Activated gamma-delta T cell treated with anti-CD3 and anti-CD28 coated beads, Interleukin-2, amount 50 U/mL, for 16 hours (primary cell): ENCODE measurements around the gene TMEM72.

Experiments
- DNase-seq: peaks from one replicate; pipeline ENCODE4 v3.0.0-alpha.2; 2020; ENCODE audit warnings: low read depth

The TMEM72 gene

GRCh38 chr10:44920252-44920651, 9.1 kb downstream of the TMEM72 start:
- no peak for DNase-seq

DNA sequence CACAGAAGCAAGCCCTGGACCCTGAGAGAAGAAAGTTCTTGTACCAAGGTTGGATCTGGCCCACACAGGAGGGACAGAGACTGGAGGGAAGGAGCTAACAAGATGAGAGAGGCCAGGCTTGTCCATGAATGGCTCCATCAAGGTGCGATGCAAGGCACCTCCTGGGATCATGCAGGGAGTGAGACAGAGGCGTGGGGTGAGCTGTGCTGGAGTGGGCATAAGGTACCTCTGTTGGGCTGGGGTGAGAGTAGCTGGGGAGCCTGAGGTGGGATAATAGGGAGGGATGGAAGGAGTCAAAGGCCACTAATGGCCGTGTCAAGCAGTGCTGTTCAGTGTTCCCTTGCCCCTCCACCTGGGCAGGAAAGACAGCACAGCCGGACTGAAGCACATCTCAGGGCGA, 9.9 kb downstream of the TMEM72 start:
- DNase-seq, result no peak

DNA sequence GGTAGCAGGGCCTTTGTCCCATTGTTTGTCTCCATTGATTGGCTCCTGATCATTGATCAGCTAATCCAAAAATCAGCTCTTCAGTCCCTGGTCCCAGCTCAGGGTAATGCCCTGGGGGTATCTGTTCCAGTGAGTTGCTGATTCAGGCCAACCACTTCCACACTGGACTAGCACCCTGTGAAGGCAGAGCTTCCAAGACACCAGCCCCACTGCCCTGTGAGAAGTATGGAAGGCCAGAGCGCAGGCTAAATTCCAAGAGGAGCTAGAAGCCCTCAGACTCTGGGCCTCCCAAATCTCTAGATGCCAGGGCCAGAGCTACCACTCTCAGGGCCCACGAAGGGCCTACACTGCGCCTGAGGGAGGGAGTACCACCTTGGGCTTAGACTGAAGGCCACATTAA, 10.4 kb downstream of the TMEM72 start:
- no peak for DNase-seq

DNA sequence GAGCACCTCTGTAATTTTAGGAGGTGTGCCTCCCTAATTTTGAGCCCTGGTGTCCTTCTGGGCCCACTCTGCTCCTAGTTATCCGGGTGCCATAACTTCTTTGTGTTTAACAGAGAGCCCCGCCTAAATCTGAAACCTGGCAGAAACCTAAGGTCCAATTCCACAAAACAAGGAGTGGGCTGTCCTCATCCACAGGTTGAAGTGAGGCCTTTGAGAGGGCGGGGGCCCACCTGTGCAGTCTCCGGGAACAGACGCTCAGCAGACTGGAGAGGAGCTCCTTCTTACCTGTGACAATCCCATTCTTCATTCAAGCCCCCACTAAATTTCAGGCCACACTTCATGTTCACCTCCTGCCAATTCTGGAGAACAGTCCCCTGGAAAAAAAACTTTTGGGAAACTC, 10.9 kb downstream of the TMEM72 start:
- no peak for DNase-seq

DNA sequence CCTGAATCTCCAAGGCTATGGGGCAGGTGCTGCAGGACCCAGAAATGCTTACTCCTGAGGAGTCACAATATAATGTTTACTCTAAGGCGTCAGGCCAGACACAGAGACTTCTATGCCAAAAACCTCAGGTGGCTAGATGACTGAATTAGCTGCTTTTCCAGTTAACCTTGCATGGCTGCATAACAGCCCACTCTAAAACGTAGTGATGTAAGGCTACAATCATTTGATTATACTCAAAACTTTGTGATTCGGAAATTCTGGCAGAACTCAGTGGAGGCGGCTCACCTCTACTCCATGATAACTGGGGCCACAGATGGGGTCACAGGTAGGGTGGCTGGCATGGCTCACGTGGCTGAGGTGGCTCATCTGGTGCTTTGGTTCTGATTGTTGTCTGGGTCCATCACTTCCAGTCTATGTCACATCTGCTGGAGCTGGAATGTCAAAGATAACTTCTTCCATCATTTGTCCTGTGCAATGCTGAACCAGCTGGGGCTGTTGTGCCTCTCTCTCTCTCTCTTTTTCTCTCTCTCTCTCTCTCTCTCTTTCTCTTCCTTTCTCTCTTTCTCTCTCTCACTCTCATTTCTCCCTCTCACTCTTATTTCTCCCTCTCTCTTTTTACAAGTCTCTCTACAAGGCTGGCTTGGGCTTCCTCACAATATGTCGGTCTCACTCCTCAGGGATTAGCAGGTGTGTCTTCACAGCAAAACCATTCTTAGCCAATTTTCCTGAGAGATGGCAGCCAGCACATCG, 11.8 kb downstream of the TMEM72 start:
- DNase-seq, result no peak

- DNase-seq, result no peak
These were observed 12.5 kb downstream of the TMEM72 start for GRCh38 chr10:44923611-44924010.

DNA sequence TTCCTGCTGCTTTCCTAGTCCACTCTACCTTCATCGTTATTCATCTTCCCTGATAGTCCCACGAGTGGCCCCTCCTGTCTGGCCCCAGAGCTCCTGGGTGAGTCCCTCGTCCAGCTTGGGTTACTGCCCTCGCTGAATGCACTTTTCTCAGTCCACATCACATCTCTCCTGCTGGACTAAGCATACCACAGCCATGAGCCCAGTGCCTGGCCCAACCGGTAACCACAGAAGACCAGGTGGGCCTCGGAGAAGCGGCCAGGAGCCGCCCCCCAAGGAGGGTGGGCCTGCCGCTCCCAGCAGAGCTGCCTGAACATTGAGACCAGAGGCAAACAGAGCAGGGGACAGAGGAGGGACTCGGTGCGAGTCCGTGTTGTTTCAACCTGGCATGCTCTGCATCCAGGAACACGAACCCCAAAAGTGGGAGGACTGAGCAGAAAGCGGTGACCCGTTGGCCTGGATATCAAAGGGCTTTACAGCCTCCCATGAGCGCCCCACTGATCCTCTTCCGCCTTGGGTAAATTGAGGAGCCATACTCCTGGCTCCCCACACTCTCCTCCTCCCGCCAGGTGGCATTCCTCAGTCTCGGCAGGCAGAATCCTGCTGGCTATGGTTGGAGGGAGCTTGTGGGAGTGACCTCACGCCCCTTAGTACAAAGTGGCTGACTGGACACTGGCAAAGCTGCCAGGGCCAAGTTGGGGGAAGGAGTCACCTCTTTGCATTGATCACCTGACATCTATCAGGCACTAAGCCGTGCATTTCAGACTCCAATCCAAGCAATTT, 13.3 kb downstream of the TMEM72 start:
- DNase-seq, result no peak

DNA sequence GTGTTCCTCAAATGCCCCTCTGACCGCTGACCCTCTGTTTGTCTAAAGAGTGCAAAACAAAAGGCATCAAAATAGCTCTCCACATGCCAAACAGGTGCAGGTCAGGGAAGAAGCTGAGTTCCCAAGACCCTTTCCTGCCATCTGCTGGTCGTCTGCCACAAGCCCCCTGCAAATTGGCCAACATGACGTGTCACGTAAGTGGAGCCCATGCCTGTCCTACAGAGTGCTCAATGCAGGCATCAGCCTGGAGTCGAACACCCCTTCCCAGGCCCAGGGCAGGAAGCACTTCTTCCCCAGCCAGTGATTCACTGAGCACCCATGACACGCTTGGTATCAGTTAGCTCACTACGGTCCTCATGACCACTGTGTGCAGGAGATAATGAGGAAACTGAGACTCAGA, 14.1 kb downstream of the TMEM72 start:
- DNase-seq, result no peak

DNA sequence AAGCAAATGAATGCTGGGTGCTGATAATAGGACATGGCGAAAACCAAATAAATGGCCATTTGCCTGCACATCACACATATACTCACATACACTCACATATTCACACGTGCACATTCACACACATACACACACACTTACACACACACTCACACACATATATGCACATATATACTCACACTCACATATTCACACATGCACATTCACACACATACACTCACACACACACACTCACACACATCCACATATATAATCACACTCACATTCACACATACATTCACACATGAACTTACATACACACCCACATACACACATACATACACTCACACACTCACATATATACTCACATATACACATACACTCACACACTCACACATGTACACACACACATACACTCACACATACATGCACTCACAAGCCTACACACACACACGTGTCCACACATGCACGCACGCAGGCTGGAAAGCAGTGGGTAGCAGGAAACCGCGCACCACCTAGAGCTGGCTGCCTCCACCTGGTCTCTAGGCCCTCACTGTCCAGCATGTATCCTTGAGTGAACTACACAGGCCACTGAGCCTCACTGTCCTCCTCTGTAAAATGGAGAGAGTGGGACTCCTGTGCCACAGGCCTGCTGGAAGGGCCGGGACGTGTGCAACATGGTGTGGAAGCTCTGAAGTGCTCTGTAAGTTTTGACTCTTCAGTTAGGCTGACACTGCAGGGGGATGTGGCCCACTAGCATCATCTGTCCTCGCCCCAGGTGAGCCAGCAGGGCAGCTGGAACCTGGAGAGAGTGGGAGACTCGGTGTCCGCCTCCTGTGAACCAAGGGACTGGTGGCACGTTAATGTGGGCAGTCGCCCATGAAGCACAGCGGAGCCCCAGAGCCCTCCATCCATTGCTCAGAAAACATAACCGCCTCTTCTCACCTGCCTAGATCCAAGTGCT, 14.9 kb downstream of the TMEM72 start:
- DNase-seq, result no peak

GRCh38 chr10:44926751-44927351, 15.7 kb downstream of the TMEM72 start:
- no peak for DNase-seq

- no peak for DNase-seq
These were observed 16.2 kb downstream of the TMEM72 start for GRCh38 chr10:44927352-44927751.

- no peak for DNase-seq
These were observed 17.3 kb downstream of the TMEM72 start for GRCh38 chr10:44928462-44928861.

DNA sequence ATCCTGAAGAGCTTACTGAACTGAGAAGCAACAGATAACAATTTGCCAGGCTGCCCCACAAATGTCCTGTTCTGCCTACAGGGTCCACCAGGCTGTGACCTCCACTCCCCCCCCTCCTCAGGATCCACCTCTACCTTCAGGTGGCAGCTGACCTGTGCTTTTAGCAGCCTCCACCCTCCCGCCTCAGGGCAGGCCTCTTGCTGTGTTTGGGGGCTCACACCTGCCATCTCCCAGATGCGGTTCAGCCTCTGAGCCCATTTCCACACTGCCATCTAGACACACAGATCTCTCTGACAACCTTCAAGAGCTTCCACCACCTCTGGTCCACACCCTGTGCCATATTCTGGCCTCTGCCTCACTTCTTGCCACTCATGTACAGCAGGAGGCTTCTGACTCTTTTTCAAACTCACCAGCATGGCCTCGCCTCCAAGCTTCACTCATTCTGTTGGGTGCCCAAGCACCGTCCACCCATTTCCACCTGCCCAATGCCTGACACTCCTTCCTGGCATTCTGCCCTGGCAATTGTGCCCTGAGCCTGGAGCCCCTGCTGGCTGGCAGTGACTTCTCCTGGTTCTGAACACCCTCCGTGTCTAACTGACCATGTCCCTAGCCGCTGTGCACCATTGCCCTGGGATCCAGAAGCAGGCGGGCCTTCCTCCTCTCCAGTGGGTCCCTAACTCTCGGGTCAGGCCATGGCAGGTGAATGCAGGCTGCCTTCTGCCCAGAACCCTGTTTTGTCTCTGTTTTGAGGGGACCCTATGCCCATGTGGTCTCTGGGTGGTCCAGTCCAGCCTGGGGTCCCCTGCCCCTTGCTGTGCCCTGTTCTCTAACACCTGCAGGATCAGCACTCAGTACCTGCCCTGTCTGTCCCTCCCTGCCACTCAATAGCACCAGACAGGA, 18.5 kb downstream of the TMEM72 start:
- DNase-seq, result no peak

GRCh38 chr10:44930904-44931620, 19.9 kb downstream of the TMEM72 start:
- DNase-seq, result no peak

GRCh38 chr10:44931621-44932516, 20.7 kb downstream of the TMEM72 start:
- no peak for DNase-seq

DNA sequence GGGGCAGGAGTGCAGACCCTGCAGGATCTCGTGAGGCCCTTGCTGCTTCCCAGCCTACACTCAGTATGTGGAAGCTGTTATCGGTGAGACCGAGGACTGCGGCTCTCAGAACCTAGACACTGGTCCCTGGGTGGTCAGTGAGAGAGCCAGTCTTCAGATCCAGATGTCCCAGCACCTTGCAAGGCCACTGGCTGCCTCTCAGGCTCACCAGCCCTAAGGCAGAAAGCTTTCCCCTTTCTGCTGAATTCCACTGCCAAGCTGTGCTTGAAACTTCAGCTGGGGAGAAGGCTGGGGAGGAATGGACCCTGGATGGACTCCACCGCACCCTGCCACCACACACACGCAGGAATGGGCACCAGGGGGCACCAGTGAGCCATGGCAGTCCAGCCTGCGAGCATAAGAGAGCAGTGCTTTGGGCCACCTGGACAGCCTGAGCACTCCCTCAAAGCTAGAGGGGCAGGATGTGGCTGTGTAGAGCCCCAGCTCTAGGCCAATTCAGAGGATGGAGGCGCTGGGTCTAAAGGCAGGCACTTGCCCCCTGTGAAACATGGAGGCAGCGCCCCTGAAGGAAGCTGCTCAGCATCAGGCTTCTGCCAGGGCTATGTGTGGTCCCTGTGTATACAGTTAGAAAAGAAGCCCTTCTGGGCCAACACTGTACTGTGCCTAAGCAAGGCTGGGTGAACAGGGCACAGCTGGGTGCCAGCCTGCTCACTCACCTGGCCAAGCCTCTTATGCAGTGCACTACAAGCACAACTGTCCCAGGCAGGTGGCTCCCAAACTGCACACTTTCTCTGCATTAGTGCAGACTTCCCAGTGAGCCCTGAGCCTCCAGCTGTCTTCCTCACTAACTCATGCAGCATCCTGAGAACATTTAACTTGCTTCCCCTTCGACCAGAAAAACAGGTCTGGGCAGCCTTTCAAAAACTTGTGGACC, 21.6 kb downstream of the TMEM72 start:
- DNase-seq, result peak; percentile 75

DNA sequence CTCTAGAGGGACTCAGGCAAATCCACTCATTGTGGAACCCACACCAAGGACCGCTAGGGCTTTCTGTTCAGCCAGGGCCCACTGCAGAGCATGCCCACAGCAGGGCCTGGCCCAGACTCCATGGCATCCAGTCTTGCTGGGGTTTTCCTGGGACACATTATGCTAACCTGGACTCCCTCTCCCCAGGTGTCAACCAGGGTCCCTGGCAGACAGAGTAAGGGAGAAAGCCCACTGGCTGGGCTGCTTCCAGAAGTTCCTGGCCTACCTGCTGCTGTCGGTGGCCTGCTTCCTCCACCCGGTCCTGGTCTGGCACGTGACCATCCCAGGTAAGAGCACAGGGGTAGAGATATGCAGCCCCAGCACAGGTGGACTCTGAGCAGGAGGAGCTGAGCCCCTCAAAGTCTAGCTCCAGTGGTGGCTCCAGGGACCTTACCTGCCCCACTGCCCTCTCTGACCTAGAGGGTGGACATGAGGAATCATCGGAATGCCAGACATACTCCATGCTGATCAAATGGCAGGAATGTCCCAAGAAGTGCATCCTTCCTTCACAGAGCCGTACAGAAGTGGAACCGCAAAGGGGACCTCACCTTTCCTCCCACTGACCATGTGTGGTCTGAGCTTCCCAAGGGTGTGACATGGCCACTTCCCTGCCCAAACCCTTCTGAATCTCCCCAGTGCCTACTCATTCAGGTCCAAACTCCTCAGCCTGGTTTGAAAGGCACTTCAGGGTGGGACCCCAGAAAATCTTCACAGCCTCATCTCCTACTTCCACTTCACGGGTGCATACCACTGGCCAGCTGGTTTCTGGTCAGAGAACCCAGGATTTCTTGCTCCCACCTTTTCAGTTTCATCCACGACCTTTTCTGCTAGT, 22.5 kb downstream of the TMEM72 start:
- DNase-seq, result no peak
